Measurements from ENCODE around the gene RPS6KA2.

DNA sequence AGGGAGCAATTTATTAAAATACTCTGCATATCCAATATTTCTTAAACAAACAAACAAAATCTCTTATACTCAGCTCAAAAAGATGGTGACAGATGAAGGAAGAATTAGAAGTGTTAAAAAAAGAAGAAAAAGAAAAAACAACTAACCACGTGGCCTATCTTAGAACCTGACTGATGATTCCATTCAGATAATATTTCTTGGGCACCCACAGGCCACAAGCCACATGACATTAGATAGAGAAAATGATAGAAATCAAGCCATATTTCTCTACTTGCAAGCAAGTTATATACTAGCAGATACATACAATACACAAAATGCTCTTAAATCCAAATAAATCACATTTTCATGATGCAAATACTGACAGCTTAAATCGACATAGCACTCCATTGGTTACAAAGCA, 26.1 kb downstream of the RPS6KA2 start:
- TF ChIP-seq, protein P1, sequence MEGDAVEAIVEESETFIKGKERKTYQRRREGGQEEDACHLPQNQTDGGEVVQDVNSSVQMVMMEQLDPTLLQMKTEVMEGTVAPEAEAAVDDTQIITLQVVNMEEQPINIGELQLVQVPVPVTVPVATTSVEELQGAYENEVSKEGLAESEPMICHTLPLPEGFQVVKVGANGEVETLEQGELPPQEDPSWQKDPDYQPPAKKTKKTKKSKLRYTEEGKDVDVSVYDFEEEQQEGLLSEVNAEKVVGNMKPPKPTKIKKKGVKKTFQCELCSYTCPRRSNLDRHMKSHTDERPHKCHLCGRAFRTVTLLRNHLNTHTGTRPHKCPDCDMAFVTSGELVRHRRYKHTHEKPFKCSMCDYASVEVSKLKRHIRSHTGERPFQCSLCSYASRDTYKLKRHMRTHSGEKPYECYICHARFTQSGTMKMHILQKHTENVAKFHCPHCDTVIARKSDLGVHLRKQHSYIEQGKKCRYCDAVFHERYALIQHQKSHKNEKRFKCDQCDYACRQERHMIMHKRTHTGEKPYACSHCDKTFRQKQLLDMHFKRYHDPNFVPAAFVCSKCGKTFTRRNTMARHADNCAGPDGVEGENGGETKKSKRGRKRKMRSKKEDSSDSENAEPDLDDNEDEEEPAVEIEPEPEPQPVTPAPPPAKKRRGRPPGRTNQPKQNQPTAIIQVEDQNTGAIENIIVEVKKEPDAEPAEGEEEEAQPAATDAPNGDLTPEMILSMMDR (IDR thresholded peaks at IDR 0.05), result no peak
- TF ChIP-seq TCF7L2 (IDR thresholded peaks at IDR 0.05; ENCODE audit: low read depth, low read length) (no peak), SIN3A (IDR thresholded peaks at IDR 0.05; ENCODE audit: borderline replicate concordance, insufficient read depth, low read depth, low read length) (no peak)

Data from Panc1 (cell line).